GM10266 (cell line): ENCODE results near the gene SYNPO.

Experiments
- DNase-seq: peaks from one replicate; pipeline ENCODE4 v3.0.0; 2012; ENCODE audit errors: extremely low spot score
- CTCF ChIP-seq: IDR thresholded peaks from 2 replicates; pipeline ENCODE4 v1.5.1; 2012; ENCODE audit warnings: mild to moderate bottlenecking, low read depth; ENCODE audit not compliant: control insufficient read depth, insufficient read depth; ENCODE audit errors: missing control alignments

Gene SYNPO

GRCh38 chr5:150608991-150609390, 31.5 kb upstream of the SYNPO start:
- DNase-seq, result no peak
- TF ChIP-seq CTCF, result no peak

GRCh38 chr5:150609843-150610584, 30.4 kb upstream of the SYNPO start:
- no peak for TF ChIP-seq CTCF
- no peak for DNase-seq

GRCh38 chr5:150611026-150611425, 29.4 kb upstream of the SYNPO start:
- no peak for TF ChIP-seq CTCF
- DNase-seq, result no peak

GRCh38 chr5:150612405-150612804, 28.1 kb upstream of the SYNPO start:
- no peak for TF ChIP-seq CTCF
- DNase-seq, result no peak

GRCh38 chr5:150612905-150613670, 27.4 kb upstream of the SYNPO start:
- TF ChIP-seq CTCF, result no peak
- no peak for DNase-seq

GRCh38 chr5:150613991-150614660, 26.3 kb upstream of the SYNPO start:
- no peak for DNase-seq
- no peak for TF ChIP-seq CTCF
